Measurements from ENCODE around the gene NDUFC2.
A peak's percentile ranks its signal among the peaks of the same experiment; 100 is the strongest.

The NDUFC2 gene

DNA sequence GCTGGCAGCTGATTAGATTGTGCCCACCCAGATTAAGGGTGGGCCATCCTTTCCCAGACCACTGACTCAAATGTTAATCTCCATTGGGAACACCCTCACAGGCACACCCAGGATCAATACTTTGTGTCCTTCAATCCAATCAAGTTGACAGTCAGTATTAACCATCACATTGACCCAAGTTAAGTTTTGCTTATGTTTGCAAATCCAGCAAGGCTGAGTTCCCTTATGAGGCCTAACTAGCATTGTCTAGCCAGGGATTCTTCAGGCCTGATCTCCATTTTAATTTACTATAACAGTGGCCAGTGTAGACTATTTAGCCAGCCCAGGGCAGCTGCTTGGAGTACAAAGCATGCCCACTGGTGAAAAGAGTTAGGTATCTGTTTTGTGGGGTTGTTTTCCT is 54.3 kb downstream of the NDUFC2 start:
- peaks cover 4% of the 10 kb centered on the region; the same call in 1 of the 2 replicates for H3K4me1 ChIP-seq (ENCODE audit: low read length)
- H3K4me2 ChIP-seq (ENCODE audit: low read length): no peak overlapping the region
- no peaks in the 10 kb centered on the region for H4K20me1 ChIP-seq (ENCODE audit: insufficient read depth, low read length)
- H3K27me3 ChIP-seq (ENCODE audit: low read depth, low read length): 0 out of 2 replicates have a peak, but pooled peaks cover 3% of the 10 kb centered on the region
- no peaks in the 10 kb centered on the region for H3K36me3 ChIP-seq (replicated peaks; ENCODE audit: low read depth, low read length)
- no peak overlapping the region for H3K4me3 ChIP-seq (ENCODE audit: low read length)
- no peaks in the 10 kb centered on the region for H3K9me3 ChIP-seq (ENCODE audit: insufficient read depth, low read length)
- no peak for TF ChIP-seq EZH2phosphoT487 (IDR thresholded peaks at IDR 0.05; ENCODE audit: low read depth)
- TF ChIP-seq, protein P1, sequence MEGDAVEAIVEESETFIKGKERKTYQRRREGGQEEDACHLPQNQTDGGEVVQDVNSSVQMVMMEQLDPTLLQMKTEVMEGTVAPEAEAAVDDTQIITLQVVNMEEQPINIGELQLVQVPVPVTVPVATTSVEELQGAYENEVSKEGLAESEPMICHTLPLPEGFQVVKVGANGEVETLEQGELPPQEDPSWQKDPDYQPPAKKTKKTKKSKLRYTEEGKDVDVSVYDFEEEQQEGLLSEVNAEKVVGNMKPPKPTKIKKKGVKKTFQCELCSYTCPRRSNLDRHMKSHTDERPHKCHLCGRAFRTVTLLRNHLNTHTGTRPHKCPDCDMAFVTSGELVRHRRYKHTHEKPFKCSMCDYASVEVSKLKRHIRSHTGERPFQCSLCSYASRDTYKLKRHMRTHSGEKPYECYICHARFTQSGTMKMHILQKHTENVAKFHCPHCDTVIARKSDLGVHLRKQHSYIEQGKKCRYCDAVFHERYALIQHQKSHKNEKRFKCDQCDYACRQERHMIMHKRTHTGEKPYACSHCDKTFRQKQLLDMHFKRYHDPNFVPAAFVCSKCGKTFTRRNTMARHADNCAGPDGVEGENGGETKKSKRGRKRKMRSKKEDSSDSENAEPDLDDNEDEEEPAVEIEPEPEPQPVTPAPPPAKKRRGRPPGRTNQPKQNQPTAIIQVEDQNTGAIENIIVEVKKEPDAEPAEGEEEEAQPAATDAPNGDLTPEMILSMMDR (IDR thresholded peaks at IDR 0.05; ENCODE audit: low read depth, low read length): no peak
- H3K27ac ChIP-seq (ENCODE audit: low read length): no peak overlapping the region
- no peak overlapping the region for H3K9ac ChIP-seq (ENCODE audit: low read length)
- no peak overlapping the region for H2AFZ ChIP-seq (ENCODE audit: low read depth, low read length)
- H3K79me2 ChIP-seq (ENCODE audit: low read length): no peaks in the 10 kb centered on the region

DNA sequence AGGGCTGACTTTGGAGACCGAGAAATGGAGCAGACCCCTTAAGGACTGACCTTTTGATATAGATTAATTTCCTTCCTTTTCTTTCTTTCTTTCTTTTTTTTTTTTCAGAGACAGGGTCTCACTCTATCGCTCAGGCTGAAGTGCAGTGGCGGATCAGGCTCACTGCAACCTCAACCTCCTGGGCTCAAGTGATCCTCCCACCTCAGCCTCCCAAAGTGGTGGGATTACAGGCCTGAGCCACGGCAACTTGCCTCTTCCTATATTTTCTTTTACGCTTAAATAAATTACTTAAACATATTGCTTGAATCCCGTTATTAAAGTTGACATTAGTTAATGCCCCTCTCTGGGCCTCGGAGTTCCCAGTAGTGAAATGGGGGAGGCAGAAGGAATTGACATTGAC is 56.2 kb downstream of the NDUFC2 start:
- no peak overlapping the region for H3K4me3 ChIP-seq (ENCODE audit: low read length)
- no peaks in the 10 kb centered on the region for H3K36me3 ChIP-seq (replicated peaks; ENCODE audit: low read depth, low read length)
- no peak overlapping the region for H3K9ac ChIP-seq (ENCODE audit: low read length)
- H3K9me3 ChIP-seq (ENCODE audit: insufficient read depth, low read length): no peaks in the 10 kb centered on the region
- H3K4me1 ChIP-seq (ENCODE audit: low read length): peaks cover 4% of the 10 kb centered on the region; the same call in 1 of the 2 replicates
- H3K4me2 ChIP-seq (ENCODE audit: low read length): no peak overlapping the region
- H3K27ac ChIP-seq (ENCODE audit: low read length): no peak overlapping the region
- 0 out of 2 replicates have a peak, but pooled peaks cover 3% of the 10 kb centered on the region for H3K27me3 ChIP-seq (ENCODE audit: low read depth, low read length)
- H4K20me1 ChIP-seq (ENCODE audit: insufficient read depth, low read length): no peaks in the 10 kb centered on the region
- TF ChIP-seq, protein P1 (IDR thresholded peaks at IDR 0.05; ENCODE audit: low read depth, low read length): no peak
- TF ChIP-seq EZH2phosphoT487 (IDR thresholded peaks at IDR 0.05; ENCODE audit: low read depth): no peak
- no peak overlapping the region for H2AFZ ChIP-seq (ENCODE audit: low read depth, low read length)
- no peaks in the 10 kb centered on the region for H3K79me2 ChIP-seq (ENCODE audit: low read length)

DNA sequence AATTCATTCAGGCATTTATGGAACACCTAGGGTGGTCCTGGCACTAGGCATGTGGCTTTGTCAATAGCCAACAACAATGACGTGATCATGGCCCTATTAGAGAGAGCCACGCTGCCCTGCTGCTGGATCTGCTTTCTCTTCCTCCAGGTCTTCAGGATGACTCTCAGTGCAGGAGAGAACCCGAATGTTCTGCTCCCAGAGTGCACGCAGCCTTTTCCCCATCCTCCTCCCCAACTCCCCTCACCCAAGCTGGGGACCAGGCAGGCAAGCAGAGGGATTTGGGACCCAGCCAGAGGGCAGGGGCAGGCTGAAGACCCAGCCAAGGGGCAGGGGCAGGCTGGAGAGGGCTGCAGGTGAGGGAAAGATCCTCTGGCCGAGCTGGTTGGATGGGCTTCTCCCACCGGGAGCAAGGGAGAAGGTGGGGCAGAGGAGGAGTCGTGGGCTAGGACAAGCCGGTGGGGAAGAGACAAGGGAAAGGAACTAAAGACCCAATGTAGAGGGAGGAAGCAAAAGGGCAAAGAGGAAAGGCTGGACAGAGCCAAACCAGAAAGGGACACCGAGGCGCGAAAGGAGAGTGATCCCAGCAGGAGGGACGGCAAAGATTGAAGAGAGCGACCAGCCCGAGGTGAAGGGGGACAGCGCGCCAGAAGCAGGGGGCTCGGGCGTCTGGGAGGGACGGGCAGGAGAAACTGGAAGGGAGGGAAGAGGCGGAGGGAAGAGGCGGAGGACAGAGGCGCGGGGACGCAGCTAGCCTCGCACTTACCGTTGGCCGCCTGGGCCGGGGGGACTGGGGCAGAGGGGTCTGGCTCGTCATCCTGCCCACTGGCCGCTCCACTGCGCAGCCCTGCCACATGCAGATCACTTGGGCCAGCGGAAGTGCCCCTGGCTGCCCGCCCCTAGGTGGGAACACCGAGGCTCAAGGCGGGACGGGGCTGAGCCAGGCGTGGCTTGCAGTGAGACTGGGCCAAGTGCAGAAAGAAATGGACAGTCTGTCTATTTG is 57.0 kb downstream of the NDUFC2 start, which contains the start of gene KCTD14:
TSS of gene KCTD14 (minus strand) at position 880 of the 1,000 bp plus-strand sequence. CDS start at position 853, 27 bp downstream.
- Histone ChIP-seq H3K9me3 (ENCODE audit: insufficient read depth, low read length) (no peaks in the 10 kb centered on the region), H3K36me3 (replicated peaks; ENCODE audit: low read depth, low read length) (no peaks in the 10 kb centered on the region), H3K27ac (ENCODE audit: low read length) (no peak within 1 kb of the TSS), H3K27me3 (ENCODE audit: low read depth, low read length) (0 out of 2 replicates have a peak, but pooled peaks cover 3% of the 10 kb centered on the region), H4K20me1 (ENCODE audit: insufficient read depth, low read length) (no peaks in the 10 kb centered on the region), H3K4me2 (ENCODE audit: low read length) (no peak within 1 kb of the TSS), H3K4me1 (ENCODE audit: low read length) (peaks cover 4% of the 10 kb centered on the region; the same call in 1 of the 2 replicates), H3K4me3 (ENCODE audit: low read length) (no peak within 1 kb of the TSS), H3K9ac (ENCODE audit: low read length) (no peak within 1 kb of the TSS), H3K79me2 (ENCODE audit: low read length) (no peaks in the 10 kb centered on the region), H2AFZ (ENCODE audit: low read depth, low read length) (peak within 1 kb of the TSS; percentile 40; the same call in 1 of the 2 replicates)
- TF ChIP-seq, protein P1 (IDR thresholded peaks at IDR 0.05; ENCODE audit: low read depth, low read length): no peak
- TF ChIP-seq EZH2phosphoT487 (IDR thresholded peaks at IDR 0.05; ENCODE audit: low read depth): no peak

DNA sequence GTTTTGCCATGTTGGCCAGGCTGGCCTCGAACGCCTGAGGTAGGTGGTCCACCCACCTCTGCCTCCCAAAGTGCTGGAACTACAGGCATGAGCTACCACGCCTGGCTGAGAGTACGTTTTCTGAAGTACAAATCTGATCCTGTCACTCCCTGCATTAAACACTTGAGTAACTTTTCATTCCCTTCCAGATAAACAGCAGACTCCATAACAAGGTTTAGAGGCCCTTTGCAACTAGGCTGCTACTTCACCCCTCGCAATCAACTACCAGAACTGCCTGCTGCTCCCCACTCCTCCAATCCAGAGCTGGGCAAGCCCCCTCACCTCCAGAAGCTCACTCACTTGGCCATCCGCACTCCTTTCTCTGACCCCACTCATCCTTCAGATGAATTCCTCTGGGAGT is 58.1 kb downstream of the NDUFC2 start:
- TF ChIP-seq, protein P1 (IDR thresholded peaks at IDR 0.05; ENCODE audit: low read depth, low read length): no peak
- TF ChIP-seq EZH2phosphoT487 (IDR thresholded peaks at IDR 0.05; ENCODE audit: low read depth): no peak
- H3K9me3 ChIP-seq (ENCODE audit: insufficient read depth, low read length): no peaks in the 10 kb centered on the region
- 0 out of 2 replicates have a peak, but pooled peaks cover 3% of the 10 kb centered on the region for H3K27me3 ChIP-seq (ENCODE audit: low read depth, low read length)
- H3K4me3 ChIP-seq (ENCODE audit: low read length): no peak overlapping the region
- peak overlapping the region; percentile 40; the same call in 1 of the 2 replicates for H2AFZ ChIP-seq (ENCODE audit: low read depth, low read length)
- H3K9ac ChIP-seq (ENCODE audit: low read length): no peak overlapping the region
- H4K20me1 ChIP-seq (ENCODE audit: insufficient read depth, low read length): no peaks in the 10 kb centered on the region
- H3K79me2 ChIP-seq (ENCODE audit: low read length): no peaks in the 10 kb centered on the region
- no peak overlapping the region for H3K4me2 ChIP-seq (ENCODE audit: low read length)
- peaks cover 4% of the 10 kb centered on the region; the same call in 1 of the 2 replicates for H3K4me1 ChIP-seq (ENCODE audit: low read length)
- H3K36me3 ChIP-seq (replicated peaks; ENCODE audit: low read depth, low read length): no peaks in the 10 kb centered on the region
- H3K27ac ChIP-seq (ENCODE audit: low read length): no peak overlapping the region

All from OCI-LY3 (cell line).